MM.1S (cell line): ENCODE results near the gene AMOTL1.

Experiments used
- DNase-seq: peaks from one replicate; pipeline ENCODE4 v3.0.0-alpha.2; 2015
- H2AFZ ChIP-seq: fragments of 300-600 bp; sonication (generic); 2 replicates; pipeline ENCODE4 v1.6.0; 2016; ENCODE audit warnings: antibody characterized with exemption, low read length
- H3F3A ChIP-seq: fragments of 300-600 bp; sonication (generic); 2 replicates; pipeline ENCODE4 v1.6.1; 2016; ENCODE audit warnings: mild to moderate bottlenecking, antibody characterized with exemption, low read length, moderate library complexity, mixed read lengths; ENCODE audit not compliant: insufficient read depth
- H3K27ac ChIP-seq: fragments of 300-600 bp; sonication (generic); 2 replicates; pipeline ENCODE4 v1.5.1; 2016; ENCODE audit warnings: mild to moderate bottlenecking, low read length
- H3K27me3 ChIP-seq: fragments of 300-600 bp; sonication (generic); replicated peaks from 2 replicates; pipeline ENCODE4 v1.6.0; 2016; ENCODE audit warnings: low read length; ENCODE audit not compliant: insufficient read depth
- H3K36me3 ChIP-seq: fragments of 300-600 bp; sonication (generic); replicated peaks from 2 replicates; pipeline ENCODE4 v1.6.1; 2016; ENCODE audit warnings: mild to moderate bottlenecking, low read length, mixed read lengths; ENCODE audit not compliant: insufficient read depth
- H3K4me1 ChIP-seq: fragments of 300-600 bp; sonication (generic); 2 replicates; pipeline ENCODE4 v1.6.1; 2016; ENCODE audit warnings: low read length, mixed read lengths
- H3K4me2 ChIP-seq: fragments of 300-600 bp; sonication (generic); 2 replicates; pipeline ENCODE4 v1.6.0; 2016; ENCODE audit warnings: low read depth, low read length
- H3K4me3 ChIP-seq: fragments of 300-600 bp; sonication (generic); 2 replicates; pipeline ENCODE4 v1.5.1; 2016; ENCODE audit warnings: low read length, mixed read lengths
- H3K79me2 ChIP-seq: fragments of 300-600 bp; sonication (generic); 2 replicates; pipeline ENCODE4 v1.6.1; 2016; ENCODE audit warnings: mixed run types, low read length, mixed read lengths
- H3K9ac ChIP-seq: fragments of 300-600 bp; sonication (generic); 2 replicates; pipeline ENCODE4 v1.6.1; 2016; ENCODE audit warnings: low read length, mixed read lengths
- H3K9me2 ChIP-seq: fragments of 300-600 bp; sonication (generic); replicated peaks from 2 replicates; pipeline ENCODE4 v1.6.1; 2016; ENCODE audit warnings: mild to moderate bottlenecking, low read length, mixed read lengths; ENCODE audit not compliant: insufficient read depth
- H3K9me3 ChIP-seq: fragments of 300-600 bp; sonication (generic); replicated peaks from 2 replicates; pipeline ENCODE4 v1.6.1; 2016; ENCODE audit warnings: mild to moderate bottlenecking, low read length, mixed read lengths; ENCODE audit not compliant: insufficient read depth
- H4K20me1 ChIP-seq: fragments of 300-600 bp; sonication (generic); 2 replicates; pipeline ENCODE4 v1.6.1; 2016; ENCODE audit warnings: mild to moderate bottlenecking, low read length, moderate library complexity, mixed read lengths; ENCODE audit not compliant: insufficient read depth
- CTCF ChIP-seq: fragments of 300-600 bp; sonication (generic); IDR thresholded peaks from 2 replicates; pipeline ENCODE4 v1.5.1; 2016; ENCODE audit warnings: antibody characterized with exemption, low read length, mixed read lengths
- EZH2 ChIP-seq: fragments of 300-600 bp; sonication (generic); optimal IDR thresholded peaks from 2 replicates; pipeline ENCODE3; 2017; ENCODE audit warnings: low read depth, mild to moderate bottlenecking, antibody characterized with exemption, low read length, mixed read lengths
- EZH2phosphoT487 ChIP-seq: fragments of 300-600 bp; sonication (generic); IDR thresholded peaks from 2 replicates; pipeline ENCODE4 v1.6.1; 2018; ENCODE audit warnings: antibody characterized with exemption, low read length

Gene AMOTL1

GRCh38 chr11:94787801-94788200, 19.6 kb downstream of the AMOTL1 start:
- Histone ChIP-seq H3F3A (no peaks in the 10 kb centered on the region), H2AFZ (no peak overlapping the region), H4K20me1 (no peaks in the 10 kb centered on the region), H3K9ac (no peak overlapping the region), H3K4me3 (no peak overlapping the region), H3K9me3 (no peaks in the 10 kb centered on the region), H3K4me2 (no peak overlapping the region), H3K4me1 (peaks cover 5% of the 10 kb centered on the region; the same call in 1 of the 2 replicates), H3K27ac (no peak overlapping the region), H3K27me3 (no peaks in the 10 kb centered on the region), H3K36me3 (no peaks in the 10 kb centered on the region), H3K79me2 (peaks cover 57% of the 10 kb centered on the region), H3K9me2 (no peaks in the 10 kb centered on the region)
- DNase-seq: no peak
- TF ChIP-seq EZH2: no peak
- no peak for TF ChIP-seq CTCF
- TF ChIP-seq EZH2phosphoT487: no peak

GRCh38 chr11:94788396-94788795, 20.2 kb downstream of the AMOTL1 start:
- TF ChIP-seq CTCF (no peak), EZH2phosphoT487 (no peak), EZH2 (no peak)
- no peaks in the 10 kb centered on the region for H3K36me3 ChIP-seq
- H3K4me3 ChIP-seq: no peak overlapping the region
- H3K9ac ChIP-seq: no peak overlapping the region
- peaks cover 56% of the 10 kb centered on the region for H3K79me2 ChIP-seq
- H3K27me3 ChIP-seq: no peaks in the 10 kb centered on the region
- H4K20me1 ChIP-seq: no peaks in the 10 kb centered on the region
- DNase-seq: no peak
- no peak overlapping the region for H2AFZ ChIP-seq
- peaks cover 5% of the 10 kb centered on the region; the same call in 1 of the 2 replicates for H3K4me1 ChIP-seq
- H3K4me2 ChIP-seq: no peak overlapping the region
- no peak overlapping the region for H3K27ac ChIP-seq
- no peaks in the 10 kb centered on the region for H3K9me2 ChIP-seq
- H3K9me3 ChIP-seq: no peaks in the 10 kb centered on the region
- H3F3A ChIP-seq: no peaks in the 10 kb centered on the region

- H3K9me3 ChIP-seq: no peaks in the 10 kb centered on the region
- no peaks in the 10 kb centered on the region for H4K20me1 ChIP-seq
- no peak overlapping the region for H2AFZ ChIP-seq
- TF ChIP-seq EZH2phosphoT487 (no peak), CTCF (no peak), EZH2 (no peak)
- H3K4me3 ChIP-seq: no peak overlapping the region
- H3K36me3 ChIP-seq: no peaks in the 10 kb centered on the region
- H3F3A ChIP-seq: no peaks in the 10 kb centered on the region
- H3K27ac ChIP-seq: no peak overlapping the region
- peaks cover 5% of the 10 kb centered on the region; the same call in 1 of the 2 replicates for H3K4me1 ChIP-seq
- H3K79me2 ChIP-seq: peaks cover 57% of the 10 kb centered on the region
- H3K4me2 ChIP-seq: no peak overlapping the region
- no peak overlapping the region for H3K9ac ChIP-seq
- no peak for DNase-seq
- no peaks in the 10 kb centered on the region for H3K9me2 ChIP-seq
- no peaks in the 10 kb centered on the region for H3K27me3 ChIP-seq
Measured at GRCh38 chr11:94790197-94790596, 22.0 kb downstream of the AMOTL1 start.
